HepG2 (cell line): Measurements from ENCODE around the gene CYLD. TPM values are rescaled to one million over a fixed set of nuclear protein-coding genes. Genes with fewer than 3 reads are reported as not detected.
A peak's percentile ranks its signal among the peaks of the same experiment; 100 is the strongest.

ENCODE experiments used
- ELK4 ChIP-seq: sonication (generic); formaldehyde crosslinking; IDR thresholded peaks from 2 replicates; pipeline ENCODE4 v1.9.0; 2021; ENCODE audit warnings: missing genetic modification reagents, borderline replicate concordance
- IRF9 ChIP-seq: sonication (generic); formaldehyde crosslinking; IDR thresholded peaks from 2 replicates; pipeline ENCODE4 v1.8.0; 2022; ENCODE audit warnings: missing genetic modification reagents, mild to moderate bottlenecking, borderline replicate concordance
- ISX ChIP-seq: sonication (generic); formaldehyde crosslinking; conservative IDR thresholded peaks from 2 replicates; pipeline ENCODE4 v1.5.0; 2020; ENCODE audit warnings: missing genetic modification reagents
- NR1H2 ChIP-seq: sonication (generic); formaldehyde crosslinking; IDR thresholded peaks from 2 replicates; pipeline ENCODE4 v1.8.1; 2022; ENCODE audit warnings: low read depth, missing genetic modification reagents, borderline replicate concordance
- PHF21A ChIP-seq: sonication (generic); formaldehyde crosslinking; IDR thresholded peaks from 2 replicates; pipeline ENCODE4 v1.5.0; 2020; ENCODE audit warnings: mild to moderate bottlenecking, missing genetic modification reagents
- SMAD3 ChIP-seq: sonication (generic); formaldehyde crosslinking; IDR thresholded peaks from 2 replicates; pipeline ENCODE4 v1.4.0; 2020; ENCODE audit warnings: missing genetic modification reagents
- SNAI1 ChIP-seq: sonication (generic); formaldehyde crosslinking; IDR thresholded peaks from 2 replicates; pipeline ENCODE4 v1.5.0; 2020; ENCODE audit warnings: mild to moderate bottlenecking, missing genetic modification reagents, borderline replicate concordance
- ZNF513 ChIP-seq: sonication (generic); formaldehyde crosslinking; conservative IDR thresholded peaks from 2 replicates; pipeline ENCODE4 v1.5.0; 2020; ENCODE audit warnings: missing genetic modification reagents
- ZNF614 ChIP-seq: IDR thresholded peaks from 2 replicates; pipeline ENCODE4 v1.6.1; 2018; ENCODE audit warnings: missing biosample characterization, missing genetic modification reagents, inconsistent platforms, borderline replicate concordance
- ZNF672 ChIP-seq: sonication (generic); formaldehyde crosslinking; IDR thresholded peaks from 2 replicates; pipeline ENCODE4 v1.8.1; 2022; ENCODE audit warnings: missing genetic modification reagents
- ZNF800 ChIP-seq: sonication (generic); formaldehyde crosslinking; IDR thresholded peaks from 2 replicates; pipeline ENCODE4 v1.4.0; 2020; ENCODE audit warnings: missing genetic modification reagents
- ZSCAN29 ChIP-seq: sonication (generic); formaldehyde crosslinking; conservative IDR thresholded peaks from 2 replicates; pipeline ENCODE4 v1.4.0; 2020; ENCODE audit warnings: mild to moderate bottlenecking, missing genetic modification reagents
- polyA plus RNA-seq, 8 experiments: library from polyadenylated mRNA; depleted of rRNA in 3 of 8; stranded (reverse) in 7 of 8; unstranded in 1 of 8; fragments of >200 nt; fragmentation: Illumina TruSeq in 4 of 8; extraction: Trizol in 4 of 8; gene quantifications; 2 replicates each; pipeline versions ENCODE4 v1.2.1 to v1.2.3, GENCODE V29; 2011 to 2016; ENCODE audit warnings: low read depth in 4 of 8, missing spikeins in 1 of 8, mixed read lengths in 1 of 8; ENCODE audit not compliant: insufficient read depth in 1 of 8
- total RNA-seq, 5 experiments: library from RNA; depleted of rRNA; stranded (reverse); fragments of >200 nt; fragmentation: Illumina TruSeq; extraction: Trizol; gene quantifications; 2 replicates each; pipeline ENCODE4 v1.2.3, GENCODE V29; 2016; ENCODE audit warnings: low read depth in 1 of 5
- TF ChIP-seq, protein P1 (sequence below): sonication (generic); formaldehyde crosslinking; IDR thresholded peaks from 2 replicates; pipeline ENCODE4 v1.9.0; 2022; ENCODE audit warnings: missing genetic modification reagents, mild to moderate bottlenecking, borderline replicate concordance
- TF ChIP-seq, protein P2 (sequence below): sonication (generic); formaldehyde crosslinking; IDR thresholded peaks from 2 replicates; pipeline ENCODE4 v1.8.1; 2022; ENCODE audit warnings: low read depth, mild to moderate bottlenecking, missing genetic modification reagents

CYLD gene
- total and polyA plus RNA-seq, 2 of the 13 experiments (the other 11 are each of a cell fraction or from before 2014, with no cell fraction given), result 6.1 to 11.4 TPM

- TF ChIP-seq ZNF513 (no peak), SMAD3 (CRISPR knock-in tag) (no peak), ZNF672 (no peak), ZNF614 (CRISPR knock-in tag) (0 out of 2 replicates have a peak, but pooled peaks have one; percentile 35), ISX (CRISPR knock-in tag) (no peak), ELK4 (CRISPR knock-in tag) (no peak), ZSCAN29 (CRISPR knock-in tag) (peak; percentile 87), NR1H2 (CRISPR knock-in tag) (no peak), PHF21A (CRISPR knock-in tag) (peak; percentile 86), IRF9 (CRISPR knock-in tag) (0 out of 2 replicates have a peak, but pooled peaks have one; percentile 69), ZNF800 (no peak), SNAI1 (CRISPR knock-in tag) (no peak)
- TF ChIP-seq, protein P1, sequence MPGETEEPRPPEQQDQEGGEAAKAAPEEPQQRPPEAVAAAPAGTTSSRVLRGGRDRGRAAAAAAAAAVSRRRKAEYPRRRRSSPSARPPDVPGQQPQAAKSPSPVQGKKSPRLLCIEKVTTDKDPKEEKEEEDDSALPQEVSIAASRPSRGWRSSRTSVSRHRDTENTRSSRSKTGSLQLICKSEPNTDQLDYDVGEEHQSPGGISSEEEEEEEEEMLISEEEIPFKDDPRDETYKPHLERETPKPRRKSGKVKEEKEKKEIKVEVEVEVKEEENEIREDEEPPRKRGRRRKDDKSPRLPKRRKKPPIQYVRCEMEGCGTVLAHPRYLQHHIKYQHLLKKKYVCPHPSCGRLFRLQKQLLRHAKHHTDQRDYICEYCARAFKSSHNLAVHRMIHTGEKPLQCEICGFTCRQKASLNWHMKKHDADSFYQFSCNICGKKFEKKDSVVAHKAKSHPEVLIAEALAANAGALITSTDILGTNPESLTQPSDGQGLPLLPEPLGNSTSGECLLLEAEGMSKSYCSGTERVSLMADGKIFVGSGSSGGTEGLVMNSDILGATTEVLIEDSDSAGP (CRISPR knock-in tag), result peak; percentile 37; the same call in 1 of the 2 replicates
- TF ChIP-seq, protein P2, sequence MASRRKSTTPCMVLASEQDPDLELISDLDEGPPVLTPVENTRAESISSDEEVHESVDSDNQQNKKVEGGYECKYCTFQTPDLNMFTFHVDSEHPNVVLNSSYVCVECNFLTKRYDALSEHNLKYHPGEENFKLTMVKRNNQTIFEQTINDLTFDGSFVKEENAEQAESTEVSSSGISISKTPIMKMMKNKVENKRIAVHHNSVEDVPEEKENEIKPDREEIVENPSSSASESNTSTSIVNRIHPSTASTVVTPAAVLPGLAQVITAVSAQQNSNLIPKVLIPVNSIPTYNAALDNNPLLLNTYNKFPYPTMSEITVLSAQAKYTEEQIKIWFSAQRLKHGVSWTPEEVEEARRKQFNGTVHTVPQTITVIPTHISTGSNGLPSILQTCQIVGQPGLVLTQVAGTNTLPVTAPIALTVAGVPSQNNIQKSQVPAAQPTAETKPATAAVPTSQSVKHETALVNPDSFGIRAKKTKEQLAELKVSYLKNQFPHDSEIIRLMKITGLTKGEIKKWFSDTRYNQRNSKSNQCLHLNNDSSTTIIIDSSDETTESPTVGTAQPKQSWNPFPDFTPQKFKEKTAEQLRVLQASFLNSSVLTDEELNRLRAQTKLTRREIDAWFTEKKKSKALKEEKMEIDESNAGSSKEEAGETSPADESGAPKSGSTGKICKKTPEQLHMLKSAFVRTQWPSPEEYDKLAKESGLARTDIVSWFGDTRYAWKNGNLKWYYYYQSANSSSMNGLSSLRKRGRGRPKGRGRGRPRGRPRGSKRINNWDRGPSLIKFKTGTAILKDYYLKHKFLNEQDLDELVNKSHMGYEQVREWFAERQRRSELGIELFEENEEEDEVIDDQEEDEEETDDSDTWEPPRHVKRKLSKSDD (CRISPR knock-in tag), result no peak
Observed at GRCh38 chr16:50804290-50804907, 62.5 kb downstream of the CYLD start (continued).
